DND-41 (cell line): Measurements from ENCODE around the gene HLCS.

ENCODE experiments used
- ATAC-seq: fragments of 200-7000 bp; cut with Tn5 transposase; 3 replicates; pipeline ENCODE4 v1.9.1; 2021; ENCODE audit warnings: low read depth; ENCODE audit not compliant: insufficient read depth
- DNase-seq: peaks from one replicate; pipeline ENCODE4 v3.0.0-alpha.2; 2020
- H2AFZ ChIP-seq: 2 replicates; pipeline ENCODE4 v1.6.0; 2012; ENCODE audit warnings: low read depth, low read length
- H3K27ac ChIP-seq: 2 replicates; pipeline ENCODE4 v1.5.1; 2012; ENCODE audit warnings: low read length, inconsistent platforms
- H3K27me3 ChIP-seq: fragments of 200-600 bp; sonication (generic); 2 replicates; pipeline ENCODE4 v1.6.0; 2012; ENCODE audit warnings: low read length, mild to moderate bottlenecking, inconsistent platforms; ENCODE audit not compliant: insufficient read depth, poor library complexity
- H3K36me3 ChIP-seq: 2 replicates; pipeline ENCODE4 v1.5.1; 2012; ENCODE audit warnings: low read length, inconsistent platforms; ENCODE audit not compliant: insufficient read depth
- H3K4me1 ChIP-seq: 2 replicates; pipeline ENCODE4 v1.5.1; 2012; ENCODE audit warnings: mild to moderate bottlenecking, low read length; ENCODE audit not compliant: insufficient read depth
- H3K4me2 ChIP-seq: 2 replicates; pipeline ENCODE4 v1.6.0; 2012; ENCODE audit warnings: mild to moderate bottlenecking, moderate library complexity, low read length, inconsistent platforms; ENCODE audit not compliant: insufficient read depth
- H3K4me3 ChIP-seq, 2 experiments: fragments of 200-600 bp in 1 of 2; shearing (Covaris generic) in 1 of 2; 2 replicates each; pipeline ENCODE4 v1.5.1; 2012 to 2016; ENCODE audit warnings: inconsistent platforms in 2 of 2, low read length in 2 of 2, mild to moderate bottlenecking in 2 of 2, low read depth in 1 of 2, moderate library complexity in 1 of 2
- H3K79me2 ChIP-seq: 2 replicates; pipeline ENCODE4 v1.6.0; 2012; ENCODE audit warnings: low read length, inconsistent platforms; ENCODE audit not compliant: insufficient read depth
- H3K9ac ChIP-seq: 2 replicates; pipeline ENCODE4 v1.6.0; 2012; ENCODE audit warnings: low read depth, mild to moderate bottlenecking, inconsistent platforms, low read length, moderate library complexity
- H3K9me3 ChIP-seq: 2 replicates; pipeline ENCODE4 v1.5.1; 2012; ENCODE audit warnings: low read length, moderate library complexity, mild to moderate bottlenecking, inconsistent platforms; ENCODE audit not compliant: insufficient read depth, severe bottlenecking
- H4K20me1 ChIP-seq: 2 replicates; pipeline ENCODE4 v1.6.0; 2012; ENCODE audit warnings: low read length; ENCODE audit not compliant: insufficient read depth
- CTCF ChIP-seq: IDR thresholded peaks from 2 replicates; pipeline ENCODE4 v1.5.1; 2012; ENCODE audit warnings: borderline replicate concordance, low read length, moderate library complexity, mild to moderate bottlenecking; ENCODE audit not compliant: poor library complexity, severe bottlenecking; ENCODE audit errors: extremely low read depth
- EZH2 ChIP-seq: IDR thresholded peaks from 3 replicates; pipeline ENCODE4 v1.6.1; 2012; ENCODE audit warnings: borderline replicate concordance, low read depth, mild to moderate bottlenecking, moderate library complexity, low read length, inconsistent platforms; ENCODE audit not compliant: severe bottlenecking

HLCS gene

GRCh38 chr21:36966066-36966820 is at the start of gene HLCS:
TSS of gene HLCS (minus strand) at chr21:36966669. CDS start at chr21:36966638, 31 bp downstream.
- H2AFZ ChIP-seq, result peak within 1 kb of the TSS; percentile 88
- DNase-seq (peak; percentile 75), ATAC-seq (peak; percentile 76)
- H3K9ac ChIP-seq, result peak within 1 kb of the TSS; percentile 84
- H3K4me2 ChIP-seq, result peak within 1 kb of the TSS; percentile 94
- no peaks in the 10 kb centered on the region for H3K27me3 ChIP-seq
- H3K9me3 ChIP-seq, result no peaks in the 10 kb centered on the region
- peaks cover 9% of the 10 kb centered on the region; the same call in 1 of the 2 replicates for H3K36me3 ChIP-seq
- H4K20me1 ChIP-seq, result no peaks in the 10 kb centered on the region
- peak within 1 kb of the TSS; percentile 72 to 84; a peak in 3 of 4 replicates for H3K4me3 ChIP-seq
- H3K79me2 ChIP-seq, result peaks cover 7% of the 10 kb centered on the region
- H3K4me1 ChIP-seq, result peaks cover 21% of the 10 kb centered on the region
- H3K27ac ChIP-seq, result peak within 1 kb of the TSS; percentile 76
- no peak for TF ChIP-seq EZH2
- peak; percentile 52 for TF ChIP-seq CTCF

- DNase-seq (peak; percentile 81), ATAC-seq (peak; percentile 98)
- Histone ChIP-seq H3K9ac (peak overlapping the region; percentile 44), H3K4me2 (peak overlapping the region; percentile 64), H3K79me2 (no peaks in the 10 kb centered on the region), H3K27ac (no peak overlapping the region), H3K9me3 (no peaks in the 10 kb centered on the region), H3K4me1 (peaks cover 14% of the 10 kb centered on the region), H2AFZ (peak overlapping the region; percentile 80), H3K36me3 (no peaks in the 10 kb centered on the region), H3K4me3 (peak overlapping the region in 1 of 2 experiments; percentile 46; a peak in 2 of 4 replicates), H4K20me1 (no peaks in the 10 kb centered on the region), H3K27me3 (no peaks in the 10 kb centered on the region)
- no peak for TF ChIP-seq EZH2
- peak; percentile 89 for TF ChIP-seq CTCF
Measured at GRCh38 chr21:37009740-37010341, 43.4 kb upstream of the HLCS start.

- DNase-seq, result no peak
- no peak overlapping the region for H3K4me2 ChIP-seq
Measured at GRCh38 chr21:37008724-37009123, 42.3 kb upstream of the HLCS start.

More at GRCh38 chr21:37008724-37009123, 42.3 kb upstream of the HLCS start:
- Histone ChIP-seq H3K4me3 (no peak overlapping the region), H3K9ac (no peak overlapping the region), H3K79me2 (no peaks in the 10 kb centered on the region), H2AFZ (no peak overlapping the region), H3K27ac (no peak overlapping the region), H4K20me1 (no peaks in the 10 kb centered on the region), H3K9me3 (no peaks in the 10 kb centered on the region), H3K4me1 (peaks cover 14% of the 10 kb centered on the region), H3K36me3 (no peaks in the 10 kb centered on the region), H3K27me3 (no peaks in the 10 kb centered on the region)
- no peak for ATAC-seq
- TF ChIP-seq EZH2 (no peak), CTCF (no peak)
